ENCODE data around the gene HLA-DMA. TPM values are rescaled to one million over a fixed set of nuclear protein-coding genes. Genes with fewer than 3 reads are reported as not detected.

The HLA-DMA gene
- total and polyA plus RNA-seq, 9 of the 15 experiments (the other 6 are each of a cell fraction or from before 2014, with no cell fraction given) = 0.13 to 0.83 (median 0.51) TPM

DNA sequence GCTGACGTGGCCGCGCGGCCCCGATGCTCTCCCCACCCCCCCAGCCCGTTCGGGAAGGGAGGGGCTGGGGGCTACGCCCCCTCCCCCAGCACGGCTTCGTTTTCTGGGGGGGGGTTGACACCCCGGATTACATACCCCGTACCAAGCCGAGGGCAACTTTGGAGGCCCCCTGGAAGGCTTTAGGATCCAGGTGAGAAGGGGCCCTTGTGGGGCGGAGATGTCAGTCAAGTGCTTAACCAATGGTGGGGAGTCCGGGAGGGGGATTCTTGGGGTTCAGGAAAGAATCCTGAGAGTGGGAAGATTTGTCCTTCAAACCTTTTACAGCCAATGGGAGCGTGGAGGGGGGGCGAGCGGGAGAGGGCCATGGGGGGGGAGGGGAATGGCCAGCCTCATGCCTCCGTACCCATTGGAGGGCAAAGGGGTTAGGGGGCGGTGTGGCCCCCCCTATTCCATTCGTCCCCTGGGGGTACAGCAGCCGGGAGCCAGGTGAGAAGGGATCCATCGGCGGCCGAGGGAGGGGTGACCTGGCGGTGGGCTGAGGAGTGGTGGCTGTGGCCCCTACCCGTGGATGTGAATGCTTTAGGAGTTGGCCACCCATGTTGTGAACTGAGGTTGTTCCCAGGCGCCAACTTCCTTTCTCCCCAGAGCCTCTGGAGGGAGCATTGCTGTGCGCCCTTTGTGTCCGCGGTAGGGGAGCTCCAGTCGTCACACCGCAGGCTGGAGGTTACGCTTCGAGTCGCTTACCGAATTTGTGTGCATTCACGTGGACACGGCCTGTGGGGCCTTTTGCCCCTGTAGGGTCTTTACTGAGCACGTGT is 16.2 kb upstream of the HLA-DMA start (continued):
- TF ChIP-seq ATF2 (CRISPR knock-in tag; IDR thresholded peaks at IDR 0.05) (no peak), ZNF3 (CRISPR knock-in tag; IDR thresholded peaks at IDR 0.05) (no peak), ZNF23 (CRISPR knock-in tag; IDR thresholded peaks at IDR 0.05) (no peak), POLR2G (IDR thresholded peaks at IDR 0.05; ENCODE audit: low read depth, low read length) (peak; percentile 85), NFRKB (IDR thresholded peaks at IDR 0.05; ENCODE audit: low read depth) (peak; percentile 91), ZNF12 (CRISPR knock-in tag; IDR thresholded peaks at IDR 0.05) (no peak), ZNF407 (IDR thresholded peaks at IDR 0.05; ENCODE audit: low read depth) (no peak), CREB5 (CRISPR knock-in tag; IDR thresholded peaks at IDR 0.05) (peak; percentile 70; the same call in 1 of the 2 replicates), NUFIP1 (IDR thresholded peaks at IDR 0.05; ENCODE audit: partially characterized antibody) (peak; percentile 51), LCOR (CRISPR knock-in tag; IDR thresholded peaks at IDR 0.05) (peak; percentile 12; the same call in 1 of the 2 replicates), POLR2AphosphoS2 (IDR thresholded peaks at IDR 0.05; ENCODE audit: low read length) (no peak), SPI1 (IDR thresholded peaks at IDR 0.05; ENCODE audit: borderline replicate concordance, low read depth, low read length) (peak; percentile 63), CHD1 (IDR thresholded peaks at IDR 0.05; ENCODE audit: low read length) (peak; percentile 100), PURB (CRISPR knock-in tag; IDR thresholded peaks at IDR 0.05; ENCODE audit: low read depth) (no peak)
- TF ChIP-seq, protein P1, sequence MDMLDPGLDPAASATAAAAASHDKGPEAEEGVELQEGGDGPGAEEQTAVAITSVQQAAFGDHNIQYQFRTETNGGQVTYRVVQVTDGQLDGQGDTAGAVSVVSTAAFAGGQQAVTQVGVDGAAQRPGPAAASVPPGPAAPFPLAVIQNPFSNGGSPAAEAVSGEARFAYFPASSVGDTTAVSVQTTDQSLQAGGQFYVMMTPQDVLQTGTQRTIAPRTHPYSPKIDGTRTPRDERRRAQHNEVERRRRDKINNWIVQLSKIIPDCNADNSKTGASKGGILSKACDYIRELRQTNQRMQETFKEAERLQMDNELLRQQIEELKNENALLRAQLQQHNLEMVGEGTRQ (CRISPR knock-in tag; IDR thresholded peaks at IDR 0.05) = 0 out of 2 replicates have a peak, but pooled peaks have one; percentile 26

All from K562 (cell line).